ENCODE measurements around the gene PTAFR.

The PTAFR gene

GRCh38 chr1:28176492-28177470, at the start of gene PTAFR:
TSS of gene PTAFR (minus strand) at chr1:28176690. CDS start at chr1:28151021, 25,669 bp downstream.
- peak within 1 kb of the TSS in 15 of 21 experiments; percentile 3 to 82 (median 65) for H3K27ac ChIP-seq
- H3K4me3 ChIP-seq, result peak within 1 kb of the TSS in 5 of 7 experiments; percentile 3 to 26 (median 24)

- Histone ChIP-seq H3K4me3 (no peak overlapping the region), H3K27ac (no peak overlapping the region)
Measured at GRCh38 chr1:28213315-28213714, 36.8 kb upstream of the PTAFR start.

GRCh38 chr1:28209700-28210099, 33.2 kb upstream of the PTAFR start:
- no peak overlapping the region for H3K27ac ChIP-seq
- no peak overlapping the region for H3K4me3 ChIP-seq

- H3K27ac ChIP-seq, result no peak overlapping the region
- H3K4me3 ChIP-seq, result no peak overlapping the region
Measured at GRCh38 chr1:28208818-28209441, 32.4 kb upstream of the PTAFR start.

GRCh38 chr1:28205243-28205642, 28.8 kb upstream of the PTAFR start:
- Histone ChIP-seq H3K27ac (no peak overlapping the region), H3K4me3 (no peak overlapping the region)

GRCh38 chr1:28200234-28200873, 23.9 kb upstream of the PTAFR start:
- Histone ChIP-seq H3K27ac (peak overlapping the region in 5 of 21 experiments; percentile 29 to 75 (median 60)), H3K4me3 (no peak overlapping the region)

GRCh38 chr1:28199328-28200233, 23.1 kb upstream of the PTAFR start:
- peak overlapping the region in 7 of 21 experiments; percentile 20 to 75 (median 57) for H3K27ac ChIP-seq

GRCh38 chr1:28197682-28198415, 21.4 kb upstream of the PTAFR start:
- H3K4me3 ChIP-seq, result no peak overlapping the region

More at GRCh38 chr1:28199328-28200233, 23.1 kb upstream of the PTAFR start:
- H3K4me3 ChIP-seq, result no peak overlapping the region

GRCh38 chr1:28196330-28196729, 19.8 kb upstream of the PTAFR start:
- peak overlapping the region in 9 of 21 experiments; percentile 12 to 72 (median 34) for H3K27ac ChIP-seq

More at GRCh38 chr1:28197682-28198415, 21.4 kb upstream of the PTAFR start:
- peak overlapping the region in 8 of 21 experiments; percentile 8 to 72 (median 42) for H3K27ac ChIP-seq

GRCh38 chr1:28195780-28196179, 19.3 kb upstream of the PTAFR start:
- H3K4me3 ChIP-seq, result no peak overlapping the region
- peak overlapping the region in 3 of 21 experiments; percentile 34 to 72 (median 41) for H3K27ac ChIP-seq

More at GRCh38 chr1:28196330-28196729, 19.8 kb upstream of the PTAFR start:
- no peak overlapping the region for H3K4me3 ChIP-seq

- no peak overlapping the region for H3K4me3 ChIP-seq
- H3K27ac ChIP-seq, result peak overlapping the region in 7 of 21 experiments; percentile 21 to 66 (median 45)
Measured at GRCh38 chr1:28194326-28195035, 18.0 kb upstream of the PTAFR start.

- Histone ChIP-seq H3K4me3 (peak overlapping the region in 6 of 7 experiments; percentile 5 to 37 (median 14)), H3K27ac (peak overlapping the region in 6 of 21 experiments; percentile 26 to 69 (median 58))
Measured at GRCh38 chr1:28193701-28194161, 17.2 kb upstream of the PTAFR start.

- H3K4me3 ChIP-seq, result no peak overlapping the region
- H3K27ac ChIP-seq, result peak overlapping the region in 6 of 21 experiments; percentile 3 to 52 (median 30)
Measured at GRCh38 chr1:28190996-28191645, 14.6 kb upstream of the PTAFR start.

GRCh38 chr1:28190337-28190979, 14.0 kb upstream of the PTAFR start:
- peak overlapping the region in 4 of 21 experiments; percentile 13 to 52 (median 30) for H3K27ac ChIP-seq
- no peak overlapping the region for H3K4me3 ChIP-seq

- Histone ChIP-seq H3K4me3 (no peak overlapping the region), H3K27ac (no peak overlapping the region)
Measured at GRCh38 chr1:28185071-28185470, 8.6 kb upstream of the PTAFR start.
